HG02623 (cell line): ENCODE data around the gene ATRN.

Source experiments
- ATAC-seq: cut with Tn5 transposase; IDR thresholded peaks from one replicate; pipeline ENCODE4 v1.9.1; 2021; ENCODE audit warnings: moderate library complexity; ENCODE audit not compliant: unreplicated experiment

Gene ATRN

GRCh38 chr20:3691897-3692296 is 221.1 kb downstream of the ATRN start:
- no peak for ATAC-seq

DNA sequence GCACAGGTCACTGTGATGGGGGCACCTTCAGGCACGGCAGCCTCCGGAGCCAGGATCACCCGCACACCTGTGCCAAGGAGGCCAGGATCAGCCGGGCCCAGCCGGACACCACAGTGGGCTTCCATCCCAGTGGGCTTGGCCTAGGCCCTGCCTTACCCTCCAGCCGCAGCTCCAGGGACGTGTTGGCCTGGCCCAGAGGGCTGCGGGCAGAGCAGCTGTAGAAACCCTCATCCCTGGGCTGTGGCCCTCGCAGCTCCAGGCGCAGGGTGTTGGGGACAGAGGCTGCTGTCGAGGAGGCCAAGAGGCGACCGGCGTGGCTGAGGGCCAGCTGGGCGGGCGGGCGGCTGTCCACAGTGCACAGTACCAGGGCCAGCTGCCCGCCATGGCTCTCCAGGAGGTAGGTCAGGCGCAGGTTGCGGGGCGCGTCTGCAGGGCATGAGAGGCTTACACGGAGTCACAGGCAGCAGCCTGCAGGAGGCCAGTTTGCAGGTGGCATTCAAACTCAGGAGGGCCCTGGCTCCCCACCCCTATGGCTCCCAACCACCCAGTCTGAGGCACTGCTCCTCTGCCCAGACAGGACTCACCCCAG is 222.0 kb downstream of the ATRN start:
- no peak for ATAC-seq

DNA sequence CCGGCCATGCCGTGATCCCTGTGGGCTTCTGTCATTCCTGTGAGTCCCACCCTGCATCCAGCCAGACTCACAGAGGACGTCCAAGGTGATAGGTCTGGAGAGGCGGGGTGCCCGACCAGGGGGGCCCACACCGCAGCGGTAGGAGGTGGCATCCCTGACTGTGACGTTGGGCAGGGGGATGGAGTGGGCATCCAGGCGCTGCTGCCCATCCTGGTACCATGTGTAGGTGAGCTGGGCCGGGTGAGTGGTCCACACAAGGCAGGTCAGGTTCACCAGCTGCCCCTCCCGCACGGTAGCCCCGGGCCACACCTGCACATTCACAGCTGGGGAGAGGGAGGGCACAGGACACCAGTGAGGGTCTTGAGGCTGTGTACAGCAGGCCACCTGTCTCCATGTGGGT is 222.6 kb downstream of the ATRN start:
- no peak for ATAC-seq

- ATAC-seq, result no peak
These were observed 224.0 kb downstream of the ATRN start for GRCh38 chr20:3694864-3695263.

DNA sequence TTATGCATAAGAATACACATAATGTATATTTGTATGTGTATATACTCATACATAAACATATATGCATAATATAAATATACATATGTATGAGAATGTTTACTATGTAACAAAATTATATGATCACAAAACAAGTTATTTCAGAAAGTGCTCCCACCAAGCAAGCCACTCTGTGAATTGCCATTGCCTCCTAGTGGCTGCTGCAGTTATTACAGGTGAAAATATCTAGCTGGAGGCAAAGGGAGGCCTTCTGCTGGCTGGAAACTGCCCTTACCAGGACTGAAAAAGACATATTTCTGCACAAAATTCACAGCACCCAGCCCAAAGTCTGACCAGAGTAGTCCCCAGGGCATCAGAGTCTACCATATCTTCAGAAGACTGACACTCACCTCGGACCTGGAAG is 225.4 kb downstream of the ATRN start:
- no peak for ATAC-seq

DNA sequence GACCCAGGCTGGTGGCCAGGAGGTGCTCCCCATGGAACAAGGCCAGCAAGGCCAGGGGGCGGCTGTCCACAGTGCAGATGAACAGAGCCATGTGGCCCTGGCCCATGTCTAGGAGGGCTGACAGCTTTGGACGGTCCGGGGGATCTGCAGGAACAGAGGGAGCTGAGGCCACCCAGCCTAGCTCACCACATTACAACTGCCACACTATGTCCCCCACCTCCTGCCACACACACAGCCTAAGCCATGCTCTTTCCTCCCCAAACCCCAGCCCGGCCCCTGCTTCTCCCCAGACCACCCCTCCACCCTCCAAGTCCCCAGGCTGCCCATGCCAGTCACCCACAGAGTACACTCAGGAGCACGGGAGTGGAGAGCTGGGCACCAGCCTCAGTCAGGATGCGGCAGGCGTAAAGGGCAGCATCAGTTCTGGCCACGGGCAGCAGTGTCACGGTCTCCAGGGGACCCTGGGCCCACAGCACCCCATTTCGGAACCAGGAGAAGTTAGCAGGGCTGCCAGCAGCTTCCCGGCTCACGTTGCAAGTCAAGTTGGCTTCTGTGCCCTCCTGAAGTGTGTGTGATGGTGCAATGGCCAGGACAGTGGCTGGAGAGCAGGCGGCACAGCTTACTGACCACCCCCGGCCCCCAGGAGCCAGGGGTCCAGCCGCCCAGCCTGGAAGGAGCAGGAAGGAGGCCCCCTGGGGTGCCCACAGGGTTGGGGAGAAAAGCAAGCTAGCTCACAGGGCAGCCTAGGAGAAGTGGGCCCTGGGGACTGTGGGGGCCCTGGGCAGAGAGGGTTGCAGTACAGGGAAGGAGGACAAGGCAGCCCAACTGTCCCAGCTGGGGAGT is 226.1 kb downstream of the ATRN start:
- no peak for ATAC-seq

DNA sequence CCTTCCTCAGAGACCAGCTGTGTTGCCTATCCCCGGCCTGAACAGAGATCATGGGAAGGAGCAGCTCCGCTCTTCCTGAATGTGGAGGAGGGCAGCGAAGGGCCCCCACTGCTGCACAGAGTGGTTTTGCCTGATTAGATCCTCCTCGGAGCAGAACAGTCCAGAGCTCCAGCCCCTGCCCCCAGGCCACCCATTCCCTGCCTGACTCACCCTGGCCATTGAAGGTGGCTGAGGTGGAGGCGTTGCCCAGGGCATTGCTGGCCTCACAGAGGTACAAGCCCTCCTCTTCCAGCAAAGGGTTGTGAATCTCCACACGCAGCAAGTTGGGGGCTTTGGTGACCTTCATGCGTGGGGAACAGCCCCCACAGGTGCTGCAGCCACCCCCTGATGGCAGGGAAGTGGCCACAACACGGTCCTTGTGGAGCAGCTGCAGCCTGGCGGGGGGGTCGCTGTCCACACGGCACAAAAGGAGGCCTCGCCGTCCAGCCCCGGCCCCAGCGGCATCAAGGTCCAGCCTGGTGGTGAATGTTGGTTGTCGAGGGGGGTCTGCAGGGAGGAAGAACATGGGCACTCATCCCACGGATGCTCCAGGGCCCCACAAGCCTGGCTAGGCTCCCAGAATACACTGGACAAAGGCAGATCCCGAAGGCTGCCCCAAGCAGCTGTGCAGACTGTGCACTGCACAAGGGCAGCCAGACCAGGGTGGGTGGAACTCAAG is 226.9 kb downstream of the ATRN start:
- ATAC-seq, result no peak

- no peak for ATAC-seq
These were observed 227.8 kb downstream of the ATRN start for GRCh38 chr20:3698591-3699001.

DNA sequence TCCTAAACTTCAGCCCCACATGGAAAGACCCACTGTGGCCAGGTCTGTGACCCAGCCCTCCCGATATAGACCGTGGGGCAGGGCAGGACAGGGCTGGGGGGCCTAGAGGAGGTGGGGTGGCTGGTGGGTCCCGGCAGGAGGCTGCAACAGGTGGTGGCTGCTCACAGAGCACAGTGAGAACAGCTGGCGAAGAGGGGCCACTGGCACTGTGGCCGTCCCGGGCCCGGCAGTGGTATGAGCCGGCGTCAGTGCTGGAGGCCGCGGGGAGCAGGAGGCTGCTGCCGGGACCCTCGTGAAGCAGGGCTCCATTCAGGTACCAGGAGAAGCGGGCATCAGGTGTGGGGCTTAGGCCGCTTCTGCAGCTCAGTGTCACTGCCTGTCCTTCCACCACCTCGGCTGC is 228.2 kb downstream of the ATRN start:
- no peak for ATAC-seq
